Mammary epithelial cell (primary cell): ENCODE measurements around the gene RTL10.

Source experiments
- CTCF ChIP-seq, 2 donors: IDR thresholded peaks in 1 of 2; conservative IDR thresholded peaks in 1 of 2; 2 replicates each; pipeline ENCODE4 v1.5.1; 2011 to 2012; ENCODE audit warnings: inconsistent platforms in 2 of 2, low read length in 2 of 2, mild to moderate bottlenecking in 2 of 2, control low read depth in 1 of 2, low read depth in 1 of 2; ENCODE audit not compliant: insufficient read depth in 1 of 2; ENCODE audit errors: extremely low read depth in 1 of 2
- EZH2 ChIP-seq: IDR thresholded peaks from 2 replicates; pipeline ENCODE4 v1.6.1; 2012; ENCODE audit warnings: low read length, inconsistent platforms, borderline replicate concordance

GRCh38 chr22:19827341-19828034 is 27.2 kb downstream of the RTL10 start:
- TF ChIP-seq CTCF (conservative IDR thresholded peaks at IDR 0.05 in 1 of 2, IDR thresholded peaks at IDR 0.05 in 1 of 2; ENCODE audit: extremely low read depth in 1 of 2, insufficient read depth in 1 of 2, low read depth in 1 of 2, low read length in 2 of 2): no peak
- TF ChIP-seq EZH2: no peak
